ENCODE measurements around the gene SLX4IP.
A peak's percentile ranks its signal among the peaks of the same experiment; 100 is the strongest.

SLX4IP gene

DNA sequence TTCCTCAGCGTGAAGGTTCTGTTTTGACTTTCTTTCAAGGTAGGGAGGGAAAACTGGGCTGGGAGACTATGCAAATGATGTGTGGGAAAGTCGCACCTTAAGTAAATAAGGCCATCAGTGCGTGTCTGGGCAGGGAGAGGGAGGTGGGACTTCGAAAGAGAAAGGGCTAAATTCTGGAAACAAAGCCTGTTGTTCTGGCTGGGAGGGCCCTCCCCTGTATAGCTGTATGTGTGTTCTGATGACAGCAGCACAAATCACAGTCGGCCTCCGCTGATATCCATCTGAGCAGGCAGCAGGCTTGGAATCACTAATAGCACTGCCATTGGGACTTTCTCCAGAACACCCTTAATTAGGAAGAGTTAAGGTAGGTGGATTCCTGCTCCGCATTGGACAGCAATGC is 219.5 kb downstream of the SLX4IP start:
- DNase-seq, result peak; percentile 50

DNA sequence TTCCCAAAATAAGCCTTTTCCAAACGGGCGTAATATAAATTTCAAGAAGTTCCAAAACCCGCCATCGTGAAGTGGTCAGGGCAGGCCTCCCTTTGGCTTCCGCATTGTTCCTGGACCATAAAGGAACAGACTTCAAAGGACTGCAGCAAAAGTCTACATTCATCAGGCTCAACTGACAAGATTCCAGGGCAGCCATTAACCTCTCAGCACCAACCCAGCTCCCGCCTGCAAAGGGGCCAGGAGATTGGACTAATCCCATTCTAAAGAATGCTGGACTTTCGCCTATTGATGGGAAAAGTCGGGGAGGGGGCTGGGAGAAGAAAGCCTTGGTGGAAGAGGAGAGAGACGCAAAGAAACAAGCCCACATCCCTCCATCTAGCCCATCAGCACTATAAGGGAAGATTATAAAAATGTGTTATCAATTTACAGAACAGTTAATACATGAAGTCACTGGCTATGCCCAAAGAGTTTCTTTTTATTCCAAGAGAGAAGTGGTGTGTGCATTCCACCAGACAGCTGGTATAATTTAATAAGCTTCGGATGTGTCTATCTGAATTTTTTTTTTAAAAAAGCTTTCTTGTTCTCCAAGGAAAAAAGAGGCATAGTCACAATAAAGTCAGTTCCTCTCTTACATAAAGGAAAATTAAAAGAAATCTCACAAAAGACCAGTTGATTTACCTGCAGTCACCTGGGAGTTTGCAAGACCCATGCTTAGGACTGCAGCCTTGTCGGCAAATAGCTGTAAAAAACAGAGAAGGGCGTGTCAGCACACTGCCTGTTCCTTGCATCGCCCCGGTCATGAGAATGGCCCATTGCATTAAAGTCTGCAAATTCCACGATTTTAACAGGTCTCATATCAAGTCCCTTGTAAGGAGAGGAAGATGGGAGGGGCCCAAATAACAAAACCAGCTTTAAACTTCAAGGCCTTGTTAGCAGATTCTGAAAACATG is 220.9 kb downstream of the SLX4IP start:
- DNase-seq, result no peak

DNA sequence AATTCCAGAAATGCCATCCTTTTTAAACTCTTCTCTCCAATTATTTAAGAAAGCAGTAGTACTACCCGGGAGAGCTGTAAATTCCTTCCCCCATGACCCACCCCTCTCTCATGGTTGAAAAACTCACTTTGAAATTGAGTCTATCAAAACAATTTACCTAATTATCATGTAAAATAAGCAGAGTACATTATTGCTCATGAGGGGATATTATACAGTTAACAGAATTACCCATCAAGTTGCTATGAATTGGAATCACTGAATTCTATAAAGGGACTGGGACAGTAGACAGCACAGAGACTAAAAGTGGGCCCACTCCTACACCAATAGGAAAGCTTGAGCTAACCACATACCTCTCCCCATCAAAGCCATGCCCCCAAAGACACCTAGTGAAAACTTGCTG is 222.3 kb downstream of the SLX4IP start:
- DNase-seq, result no peak

DNA sequence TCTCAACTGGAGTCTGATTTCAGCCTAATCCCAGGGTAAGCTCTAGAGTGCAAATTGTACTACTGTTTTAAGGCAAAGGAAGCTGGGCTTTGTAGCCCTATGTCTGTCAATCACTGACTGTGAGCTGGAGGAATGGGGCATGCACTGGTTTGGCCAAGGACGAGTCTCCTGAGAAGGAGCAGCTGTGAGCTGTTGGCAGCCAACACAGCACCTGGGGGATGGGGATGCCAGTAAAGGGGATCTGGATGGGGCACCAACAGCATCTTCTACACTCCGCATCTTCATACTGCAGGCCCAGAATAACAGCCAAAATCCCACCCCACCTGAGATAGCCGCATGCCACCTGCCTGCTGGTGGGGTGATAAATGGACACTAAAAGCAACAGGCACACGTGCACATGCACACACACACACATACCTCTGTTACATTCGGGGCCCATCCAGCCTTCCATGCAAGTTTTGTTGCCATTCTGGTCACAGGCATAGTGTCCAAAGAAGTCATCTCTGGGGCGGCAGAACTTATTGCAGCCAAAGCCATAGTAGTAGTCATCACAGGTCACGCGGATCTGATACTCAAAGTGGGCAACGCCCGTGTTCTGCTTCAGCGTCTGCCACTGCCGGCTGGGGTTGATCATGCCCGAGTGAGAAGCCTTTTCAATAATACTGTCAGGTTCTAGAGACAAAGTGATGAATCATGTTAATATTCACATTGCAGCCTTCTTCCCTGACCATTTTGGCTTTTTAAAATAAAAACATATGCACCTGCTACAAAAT is 223.1 kb downstream of the SLX4IP start:
- DNase-seq, result no peak

DNA sequence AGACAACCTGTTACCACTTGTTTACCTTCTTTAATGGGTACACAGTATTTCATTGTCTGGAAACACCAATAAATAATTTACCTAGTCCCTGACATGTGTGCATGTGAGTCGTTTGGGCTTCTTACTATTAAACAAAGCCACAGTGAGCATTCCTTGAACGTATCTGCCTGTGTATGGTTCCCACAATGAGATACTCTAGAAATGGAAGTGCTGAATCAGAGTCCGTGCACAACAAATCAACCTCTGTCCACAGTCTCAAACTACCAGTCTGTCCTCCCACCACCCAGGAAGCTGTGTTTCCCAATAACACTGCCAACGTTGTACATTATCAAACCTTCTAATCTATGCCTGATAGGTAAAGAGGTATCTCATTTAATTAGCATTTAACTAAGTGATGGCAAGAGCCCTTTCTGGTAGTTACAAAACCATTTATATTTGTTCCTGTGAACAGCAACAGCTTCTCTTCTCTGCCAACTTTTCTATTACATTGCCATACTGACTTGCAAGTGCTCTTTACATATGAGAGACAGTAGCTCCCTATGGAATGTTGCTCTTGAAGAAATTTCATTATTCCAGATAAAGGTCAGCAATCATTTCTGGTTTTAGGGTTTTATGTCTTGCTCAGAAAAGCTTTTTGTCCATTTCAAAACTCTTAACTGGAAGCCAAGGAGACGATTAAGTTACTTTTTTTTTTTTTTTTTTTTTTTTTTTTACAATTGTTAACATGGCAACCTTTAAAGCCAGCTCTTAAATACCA is 223.9 kb downstream of the SLX4IP start:
- DNase-seq, result no peak

GRCh38 chr20:10659651-10660601 is 224.8 kb downstream of the SLX4IP start:
- DNase-seq, result peak; percentile 14

DNA sequence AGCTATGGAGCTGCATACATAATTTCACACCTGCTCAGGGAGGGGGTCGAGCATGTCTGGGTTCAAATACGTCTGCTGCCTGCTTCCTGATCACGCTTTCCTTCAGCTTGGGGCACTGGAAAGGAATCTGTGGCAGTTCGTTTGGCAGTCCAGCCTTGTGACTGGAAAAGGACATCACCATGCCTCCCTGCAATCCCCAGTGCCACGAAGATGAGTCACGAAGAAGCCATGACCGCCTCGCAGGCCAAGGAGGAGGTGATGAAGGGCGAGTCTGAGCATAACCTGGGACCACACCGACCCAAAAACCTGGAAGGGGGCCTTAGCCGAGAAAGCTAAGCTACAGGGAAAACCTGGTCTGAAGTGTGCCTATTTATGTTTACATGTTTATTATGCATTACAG is 225.6 kb downstream of the SLX4IP start:
- no peak for DNase-seq

DNA sequence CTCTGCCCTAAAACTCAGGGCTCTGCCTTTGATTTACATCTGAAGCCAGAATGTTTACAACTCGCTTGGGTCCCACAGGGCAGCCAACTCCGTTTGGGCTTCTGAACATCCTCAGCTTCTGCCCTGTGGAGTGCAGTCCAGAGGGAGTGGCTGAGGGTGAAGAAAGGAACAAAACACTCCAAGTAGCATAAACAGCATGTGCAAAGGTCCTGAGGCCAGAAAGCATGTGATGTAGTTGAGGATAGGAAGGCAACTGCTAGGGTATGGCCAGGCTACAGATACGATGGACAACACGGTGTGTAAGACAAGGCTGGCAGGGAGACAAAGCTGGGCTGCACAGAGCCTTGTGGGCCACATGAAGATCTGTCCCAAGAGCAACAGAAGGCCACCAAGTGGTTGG is 226.2 kb downstream of the SLX4IP start:
- no peak for DNase-seq

DNA sequence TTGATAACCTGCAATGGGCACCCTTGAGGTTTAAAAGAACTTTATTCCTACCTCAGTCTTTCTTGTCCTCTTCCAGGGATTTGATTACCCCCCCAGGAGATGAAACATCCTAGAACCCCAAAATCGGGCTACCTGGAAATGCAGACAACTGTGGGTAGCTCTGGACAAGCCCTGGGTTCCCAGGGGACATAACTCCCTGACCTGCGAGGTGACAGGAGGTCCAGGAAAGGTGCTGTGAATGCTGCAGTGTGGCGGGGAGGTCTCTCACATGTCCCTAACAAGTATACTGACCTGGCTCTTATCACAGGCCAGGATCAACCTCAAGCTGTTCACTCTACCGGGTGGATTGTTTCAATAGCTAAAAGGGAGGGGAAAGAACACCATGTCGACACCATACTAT is 227.0 kb downstream of the SLX4IP start:
- DNase-seq, result no peak

DNA sequence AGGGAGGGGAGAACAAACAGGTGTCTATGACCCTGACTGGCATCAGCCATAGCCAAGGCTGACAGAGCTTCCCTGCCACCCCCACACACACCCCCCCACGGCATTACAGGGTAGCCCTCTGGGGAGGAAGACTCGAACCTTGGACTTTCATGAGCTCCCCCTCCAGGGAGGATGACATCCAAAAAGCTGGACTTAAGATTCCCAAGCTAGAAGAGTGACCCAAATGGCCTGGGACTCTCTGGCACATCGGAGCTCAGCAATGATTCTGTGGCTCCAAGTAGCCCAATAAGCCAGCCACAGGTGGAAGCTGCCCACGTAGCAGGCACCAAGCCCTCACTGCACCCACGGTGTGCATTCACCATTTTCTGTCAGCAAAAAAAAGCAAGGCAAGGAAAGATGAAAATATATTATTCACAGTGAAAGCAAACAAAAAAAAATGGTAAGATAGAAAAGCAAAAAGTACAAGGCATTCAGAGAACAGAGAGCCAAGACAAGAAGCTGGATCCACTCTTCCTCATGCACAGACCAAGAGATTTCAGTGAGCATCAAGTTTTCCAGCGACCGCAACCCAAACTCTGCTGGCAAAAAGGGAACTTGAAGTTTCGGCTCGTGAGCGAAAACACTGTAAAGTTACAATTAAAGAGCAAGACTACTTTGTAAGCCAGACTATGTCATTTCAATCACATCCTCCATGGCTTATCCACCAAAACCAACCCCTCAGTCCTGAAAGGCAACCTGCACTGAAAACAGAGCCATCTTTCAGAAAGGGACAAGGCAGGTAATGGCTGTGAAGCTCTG is 227.8 kb downstream of the SLX4IP start:
- DNase-seq, result no peak

- DNase-seq, result no peak
These were observed 228.7 kb downstream of the SLX4IP start for GRCh38 chr20:10663756-10664155.

DNA sequence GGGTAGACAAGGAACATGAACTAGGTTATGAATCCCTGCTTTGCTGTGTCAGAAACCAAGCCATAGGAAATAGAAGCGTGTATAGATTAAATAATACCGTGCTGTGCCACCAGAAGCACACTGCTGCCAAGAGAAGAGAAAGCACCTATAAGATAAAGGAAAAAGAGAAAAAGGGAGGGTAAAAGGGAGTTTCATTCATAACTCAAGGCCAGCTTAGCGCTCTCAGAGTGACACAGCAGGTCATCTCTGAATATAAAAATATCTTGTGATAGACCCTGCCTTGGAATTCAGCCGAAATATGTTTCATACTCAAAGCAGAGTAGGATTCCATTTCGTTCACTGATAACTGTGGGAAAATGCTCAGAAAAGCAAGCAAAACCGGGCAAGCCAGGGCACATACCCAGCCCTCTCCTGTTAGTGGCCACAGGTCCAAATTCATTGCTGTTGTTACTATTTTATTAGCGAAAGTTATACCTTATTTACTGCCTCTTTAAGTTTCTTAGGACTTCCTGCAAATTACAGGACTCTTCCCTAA is 230.0 kb downstream of the SLX4IP start:
- DNase-seq, result peak; percentile 44

DNA sequence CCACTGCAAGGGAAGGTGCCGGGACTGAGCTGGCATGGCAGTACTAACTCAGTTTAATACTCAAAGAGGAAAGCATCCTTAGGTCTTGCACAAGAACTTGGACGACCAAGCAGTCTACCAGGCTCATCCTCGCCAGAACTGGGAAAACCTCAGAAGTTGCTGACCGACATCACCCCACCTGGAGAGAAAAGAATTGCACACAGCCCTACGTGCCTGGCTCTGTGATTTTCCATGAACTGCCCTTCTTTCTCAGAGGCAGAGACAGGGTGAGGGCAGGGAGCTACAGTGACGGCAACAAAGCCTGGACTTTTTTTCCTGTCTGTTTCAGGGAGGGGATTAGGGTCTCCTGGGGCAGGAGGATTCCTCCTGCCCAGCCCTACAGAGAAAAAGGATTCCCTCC is 230.7 kb downstream of the SLX4IP start:
- no peak for DNase-seq

- DNase-seq, result peak; percentile 73
These were observed 231.3 kb downstream of the SLX4IP start for GRCh38 chr20:10666221-10667076.

DNA sequence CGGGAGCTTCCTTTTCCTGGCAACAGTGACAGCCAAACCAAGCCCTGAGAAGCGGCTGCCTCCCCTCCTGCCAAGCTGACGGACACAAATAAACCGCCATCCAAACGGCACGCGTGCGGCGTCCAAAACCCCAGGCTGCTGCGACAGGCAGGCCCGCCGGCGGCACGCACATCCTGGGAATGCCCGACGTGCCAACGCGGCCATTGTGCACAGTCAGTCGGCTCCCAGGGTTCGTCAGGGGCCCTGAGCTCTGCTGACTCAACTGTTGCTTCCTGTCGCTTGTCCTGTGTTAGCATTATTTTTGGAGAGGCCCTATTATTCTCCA is 231.9 kb downstream of the SLX4IP start:
- DNase-seq, result no peak

DNA sequence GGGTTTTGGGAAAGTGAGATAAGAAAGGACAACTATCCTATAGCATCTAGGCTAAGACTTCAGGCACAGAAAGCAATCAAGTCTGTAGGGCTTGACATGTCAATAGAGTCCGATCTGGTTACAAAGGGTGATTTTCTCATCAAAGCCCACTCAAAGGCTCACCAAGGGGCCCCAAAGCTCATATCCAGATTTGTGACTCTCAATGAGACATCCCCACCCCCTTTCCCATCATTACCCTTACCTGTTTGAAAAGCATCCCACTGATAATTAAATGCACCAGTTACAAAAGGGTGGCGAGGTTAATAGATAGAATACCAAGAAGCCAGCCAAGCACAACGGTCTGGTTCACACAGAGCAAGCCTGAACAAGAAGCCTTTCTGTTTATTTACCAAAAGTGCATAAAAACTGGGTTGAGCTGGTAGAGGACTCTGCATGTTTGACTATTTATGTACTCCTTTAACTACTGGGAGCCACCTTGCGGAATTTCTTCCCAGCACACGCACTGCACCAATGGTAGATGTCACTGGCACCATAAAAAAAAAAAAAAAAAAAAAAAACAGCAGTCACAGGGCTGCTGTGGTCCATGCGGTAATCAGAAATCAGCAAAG is 232.6 kb downstream of the SLX4IP start:
- peak; percentile 77 for DNase-seq

DNA sequence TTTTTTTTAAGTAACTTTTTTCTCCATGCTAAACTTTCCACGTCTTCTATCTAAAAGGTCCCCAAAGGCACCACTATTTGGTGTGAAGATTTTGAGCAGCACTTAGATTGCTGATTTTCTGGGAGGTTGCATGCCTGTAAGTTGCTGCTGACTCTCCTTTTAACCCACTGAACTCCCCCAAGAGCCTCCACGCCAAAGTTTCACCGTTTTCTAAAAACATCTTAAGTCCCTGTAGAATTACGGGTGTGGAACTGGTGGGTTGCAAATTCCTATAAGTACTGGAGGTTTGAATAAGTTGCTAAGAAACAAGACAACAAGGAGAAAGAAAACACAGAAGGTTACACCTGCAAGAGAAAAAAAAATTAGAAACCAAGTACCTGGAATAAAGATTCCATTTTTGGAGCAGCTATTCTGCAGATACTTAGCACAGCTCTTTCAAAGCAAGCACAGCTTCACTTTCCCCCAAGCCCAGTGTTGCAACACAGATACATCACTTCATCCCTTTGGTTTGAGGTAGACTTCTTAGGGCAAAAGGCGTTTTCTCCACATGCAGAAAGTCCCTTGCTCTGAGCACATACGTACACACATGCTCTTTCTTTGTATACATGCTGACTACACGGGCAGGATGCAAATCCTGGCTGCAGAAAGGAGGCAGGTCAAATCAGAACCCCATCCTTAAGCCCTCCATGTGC is 233.7 kb downstream of the SLX4IP start:
- DNase-seq, result no peak

- no peak for DNase-seq
These were observed 234.8 kb downstream of the SLX4IP start for GRCh38 chr20:10669843-10670446.
